ENCODE results near the gene MAD1L1. TPM values are rescaled to one million over a fixed set of nuclear protein-coding genes. Genes with fewer than 3 reads are reported as not detected.

The MAD1L1 gene
- total and polyA plus RNA-seq, 2 experiments from 2014 or later: 38.2 to 69.8 TPM

- H3K9me2 ChIP-seq (ENCODE audit: insufficient read depth): no peaks in the 10 kb centered on the region
- no peak overlapping the region for H3K4me2 ChIP-seq (ENCODE audit: unreplicated experiment)
- no peaks in the 10 kb centered on the region for H4K20me1 ChIP-seq (ENCODE audit: insufficient read depth)
- H3K36me3 ChIP-seq (ENCODE audit: low read depth): no peaks in the 10 kb centered on the region
- H3K9me3 ChIP-seq (ENCODE audit: low read depth): no peaks in the 10 kb centered on the region
- H2AFZ ChIP-seq: no peak overlapping the region
- no peaks in the 10 kb centered on the region for H3F3A ChIP-seq (ENCODE audit: insufficient read depth)
- H3K79me2 ChIP-seq (ENCODE audit: insufficient read depth): no peaks in the 10 kb centered on the region
- no peaks in the 10 kb centered on the region for H3K4me1 ChIP-seq (ENCODE audit: insufficient read depth)
- 97% methylated on average over 20 of the region's 20 CpGs for WGBS, 2 experiments (ENCODE audit: low coverage in 1 of 2, low lambda C conversion rate in 2 of 2, missing lambda C conversion rate in 2 of 2)
- no peak overlapping the region for H3K9ac ChIP-seq
- in situ Hi-C loops (cut with MboI): no loop called here
- no peak overlapping the region for H3K4me3 ChIP-seq
- no peaks in the 10 kb centered on the region for H3K27me3 ChIP-seq (replicated peaks; ENCODE audit: insufficient read depth)
- DNase-seq: no peak
- H3K27ac ChIP-seq: no peak overlapping the region
- no peak for TF ChIP-seq EZH2phosphoT487 (IDR thresholded peaks at IDR 0.05; ENCODE audit: insufficient read depth, low read depth)
- TF ChIP-seq EZH2 (IDR thresholded peaks at IDR 0.05; ENCODE audit: insufficient read depth, poor library complexity, severe bottlenecking): no peak
Measured at GRCh38 chr7:2273866-2274265, 41.1 kb upstream of the MAD1L1 start.

- WGBS, 2 experiments (ENCODE audit: low coverage in 1 of 2, low lambda C conversion rate in 2 of 2, missing lambda C conversion rate in 2 of 2): 94 to 96% methylated on average over 9 of the region's 9 CpGs
- in situ Hi-C loops (cut with MboI): no loop called here
- no peak for DNase-seq
Measured at GRCh38 chr7:2272031-2272430, 39.3 kb upstream of the MAD1L1 start.

GRCh38 chr7:2271273-2272026, 38.7 kb upstream of the MAD1L1 start:
- Histone ChIP-seq H3K4me2 (ENCODE audit: unreplicated experiment) (no peak overlapping the region), H3K4me3 (no peak overlapping the region), H3K27ac (no peak overlapping the region), H3K36me3 (ENCODE audit: low read depth) (no peaks in the 10 kb centered on the region), H3K9me2 (ENCODE audit: insufficient read depth) (no peaks in the 10 kb centered on the region), H3K79me2 (ENCODE audit: insufficient read depth) (no peaks in the 10 kb centered on the region), H3K27me3 (replicated peaks; ENCODE audit: insufficient read depth) (no peaks in the 10 kb centered on the region), H4K20me1 (ENCODE audit: insufficient read depth) (no peaks in the 10 kb centered on the region), H3K4me1 (ENCODE audit: insufficient read depth) (peaks cover 6% of the 10 kb centered on the region), H3K9me3 (ENCODE audit: low read depth) (no peaks in the 10 kb centered on the region), H2AFZ (no peak overlapping the region), H3K9ac (no peak overlapping the region), H3F3A (ENCODE audit: insufficient read depth) (no peaks in the 10 kb centered on the region)
- no peak for TF ChIP-seq EZH2 (IDR thresholded peaks at IDR 0.05; ENCODE audit: insufficient read depth, poor library complexity, severe bottlenecking)
- no peak for TF ChIP-seq EZH2phosphoT487 (IDR thresholded peaks at IDR 0.05; ENCODE audit: insufficient read depth, low read depth)
- DNase-seq: no peak
- 92 to 95% methylated on average over 25 to 27 of the region's 27 CpGs for WGBS, 2 experiments (ENCODE audit: low coverage in 1 of 2, low lambda C conversion rate in 2 of 2, missing lambda C conversion rate in 2 of 2)
- in situ Hi-C loops (cut with MboI): no loop called here

More at GRCh38 chr7:2272031-2272430, 39.3 kb upstream of the MAD1L1 start:
- Histone ChIP-seq H3K79me2 (ENCODE audit: insufficient read depth) (no peaks in the 10 kb centered on the region), H3K4me2 (ENCODE audit: unreplicated experiment) (no peak overlapping the region), H3K36me3 (ENCODE audit: low read depth) (no peaks in the 10 kb centered on the region), H3K9me2 (ENCODE audit: insufficient read depth) (no peaks in the 10 kb centered on the region), H3K9me3 (ENCODE audit: low read depth) (no peaks in the 10 kb centered on the region), H3K4me3 (no peak overlapping the region), H3F3A (ENCODE audit: insufficient read depth) (no peaks in the 10 kb centered on the region), H2AFZ (no peak overlapping the region), H4K20me1 (ENCODE audit: insufficient read depth) (no peaks in the 10 kb centered on the region), H3K4me1 (ENCODE audit: insufficient read depth) (no peaks in the 10 kb centered on the region; the same call in 1 of the 2 replicates), H3K27ac (no peak overlapping the region), H3K9ac (no peak overlapping the region), H3K27me3 (replicated peaks; ENCODE audit: insufficient read depth) (no peaks in the 10 kb centered on the region)
- TF ChIP-seq EZH2 (IDR thresholded peaks at IDR 0.05; ENCODE audit: insufficient read depth, poor library complexity, severe bottlenecking): no peak

- Histone ChIP-seq H3K4me1 (ENCODE audit: insufficient read depth) (peaks cover 6% of the 10 kb centered on the region), H4K20me1 (ENCODE audit: insufficient read depth) (no peaks in the 10 kb centered on the region), H3K27me3 (replicated peaks; ENCODE audit: insufficient read depth) (no peaks in the 10 kb centered on the region), H2AFZ (no peak overlapping the region), H3F3A (ENCODE audit: insufficient read depth) (no peaks in the 10 kb centered on the region), H3K9ac (no peak overlapping the region), H3K4me2 (ENCODE audit: unreplicated experiment) (no peak overlapping the region), H3K79me2 (ENCODE audit: insufficient read depth) (no peaks in the 10 kb centered on the region), H3K36me3 (ENCODE audit: low read depth) (no peaks in the 10 kb centered on the region), H3K27ac (no peak overlapping the region), H3K9me3 (ENCODE audit: low read depth) (no peaks in the 10 kb centered on the region), H3K9me2 (ENCODE audit: insufficient read depth) (no peaks in the 10 kb centered on the region), H3K4me3 (no peak overlapping the region)
- no peak for DNase-seq
- TF ChIP-seq EZH2phosphoT487 (IDR thresholded peaks at IDR 0.05; ENCODE audit: insufficient read depth, low read depth) (no peak), EZH2 (IDR thresholded peaks at IDR 0.05; ENCODE audit: insufficient read depth, poor library complexity, severe bottlenecking) (no peak)
- in situ Hi-C loops (cut with MboI): no loop called here
- WGBS, 2 experiments (ENCODE audit: low coverage in 1 of 2, low lambda C conversion rate in 2 of 2, missing lambda C conversion rate in 2 of 2): 93 to 98% methylated on average over 8 of the region's 8 CpGs
Measured at GRCh38 chr7:2270495-2270894, 37.8 kb upstream of the MAD1L1 start.
